Stimulated activated CD4-positive, alpha-beta T cell treated with anti-CD3 and anti-CD28 coated beads, Interleukin-1b, Interleukin-23, amount 100 ng/mL, for 48 hours (primary cell): Measurements from ENCODE around the gene NAA38.
A peak's percentile ranks its signal among the peaks of the same experiment; 100 is the strongest.

Experiments
- DNase-seq: peaks from one replicate; pipeline ENCODE4 v3.0.0-alpha.2; 2020

Gene NAA38

GRCh38 chr17:7856811-7857712 lies at the start of gene NAA38:
TSS of gene NAA38 (minus strand) at chr17:7857559. CDS start at chr17:7857463, 96 bp downstream.
- peak; percentile 97 for DNase-seq

GRCh38 chr17:7903154-7904103 lies 46.1 kb upstream of the NAA38 start:
- DNase-seq: no peak

DNA sequence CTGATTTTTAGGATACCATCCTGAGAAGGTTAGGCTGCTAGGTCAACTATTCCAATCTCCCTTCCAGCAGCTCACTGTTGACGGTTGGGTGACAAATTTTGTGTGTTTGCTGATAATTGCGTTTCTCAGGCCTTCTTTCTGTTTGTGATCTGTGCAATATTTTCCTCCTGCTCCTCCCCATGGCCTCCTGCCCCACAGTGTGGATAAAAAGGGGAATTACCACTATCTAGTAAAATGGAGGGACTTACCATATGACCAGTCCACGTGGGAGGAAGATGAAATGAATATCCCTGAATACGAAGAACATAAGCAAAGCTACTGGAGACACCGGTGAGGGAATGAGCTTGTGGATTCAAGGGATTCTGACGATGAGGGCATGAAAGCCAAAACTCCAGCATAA lies 40.4 kb upstream of the NAA38 start:
- no peak for DNase-seq

- DNase-seq: no peak
Observed at GRCh38 chr17:7897090-7897489, 39.7 kb upstream of the NAA38 start.

- DNase-seq: no peak
Observed at GRCh38 chr17:7894866-7895265, 37.5 kb upstream of the NAA38 start.

- no peak for DNase-seq
Observed at GRCh38 chr17:7894226-7894625, 36.9 kb upstream of the NAA38 start.

GRCh38 chr17:7893187-7893880 lies 36.0 kb upstream of the NAA38 start:
- DNase-seq: no peak

DNA sequence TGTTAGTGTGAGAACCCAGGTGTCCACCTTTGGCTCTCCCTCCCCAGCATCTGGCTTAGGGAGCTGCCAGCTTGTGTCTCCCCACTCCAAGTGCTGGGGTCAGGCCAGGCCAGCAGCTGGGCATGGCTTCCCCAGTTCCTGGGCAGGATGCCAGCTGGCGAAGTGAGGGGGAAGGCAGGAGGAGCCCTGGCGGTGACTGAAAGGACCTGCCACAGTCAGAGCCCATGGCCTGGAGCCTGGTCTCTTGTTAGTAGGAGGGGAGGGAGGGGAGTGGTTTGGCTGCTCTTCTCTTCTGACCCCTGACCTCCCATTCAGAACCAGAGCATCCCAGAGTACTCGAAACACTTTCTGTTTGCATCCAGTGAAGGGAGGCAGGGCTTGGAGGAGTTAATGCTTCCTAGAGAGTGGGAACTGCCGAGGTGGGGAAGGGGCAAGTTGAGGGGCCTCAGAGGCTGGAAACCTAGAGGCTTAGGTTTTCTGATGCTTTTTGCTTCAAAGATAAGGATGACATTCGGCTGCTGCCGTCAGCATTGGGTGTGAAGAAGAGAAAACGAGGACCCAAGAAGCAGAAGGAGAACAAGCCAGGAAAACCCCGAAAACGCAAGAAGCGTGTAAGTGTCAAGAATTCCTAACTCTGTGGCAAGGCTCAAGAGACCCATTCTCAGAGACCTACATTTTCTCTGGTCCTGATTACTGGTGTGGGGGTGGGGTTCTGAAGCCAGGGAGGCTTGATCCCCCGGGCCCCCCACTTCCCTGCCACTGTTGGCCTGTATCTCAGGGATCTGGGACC lies 32.0 kb upstream of the NAA38 start:
- peak; percentile 58 for DNase-seq

DNA sequence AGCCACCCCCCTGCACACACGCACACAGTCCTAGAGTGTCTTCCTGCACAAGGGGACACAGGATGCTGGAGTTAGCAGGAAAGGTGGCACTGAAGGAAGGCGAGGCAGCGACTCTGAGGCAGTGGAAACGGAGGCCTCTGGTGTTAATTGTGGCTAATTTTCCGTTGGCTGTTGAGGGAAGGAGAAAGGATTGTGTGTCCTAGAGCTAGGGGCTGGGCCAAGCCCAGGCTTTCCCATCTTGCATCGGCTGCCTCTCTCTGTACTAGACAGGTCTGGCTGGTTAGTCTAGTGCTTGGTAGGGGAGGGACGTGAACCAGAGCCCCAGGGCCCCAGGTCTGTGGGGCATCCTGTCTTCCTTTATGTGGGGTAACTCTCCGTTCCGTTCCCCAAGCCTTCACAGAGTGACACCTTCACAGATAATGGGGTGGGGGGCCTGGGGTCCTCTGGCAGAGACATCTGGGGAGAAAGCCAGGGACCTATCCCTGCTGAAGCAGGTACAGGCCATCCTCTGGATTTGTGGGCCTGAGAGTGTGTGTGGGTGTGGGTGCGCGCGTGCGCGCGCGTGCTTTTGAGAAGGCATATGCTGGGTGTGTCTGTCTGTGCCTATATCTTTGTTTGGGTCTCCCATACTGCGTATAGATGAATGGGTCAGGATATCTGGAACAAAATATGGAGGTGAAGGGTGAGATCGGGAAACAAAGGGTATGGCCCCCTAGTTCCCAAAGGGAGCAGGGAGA lies 31.0 kb upstream of the NAA38 start, which contains the start of gene CHD3:
TSS of gene CHD3 (plus strand) at position 606 of the 737 bp plus-strand sequence. CDS start 212 bp downstream, outside the sequence.
- peak; percentile 59 for DNase-seq

- DNase-seq: peak; percentile 91
Observed at GRCh38 chr17:7887482-7888183, 30.3 kb upstream of the NAA38 start.

DNA sequence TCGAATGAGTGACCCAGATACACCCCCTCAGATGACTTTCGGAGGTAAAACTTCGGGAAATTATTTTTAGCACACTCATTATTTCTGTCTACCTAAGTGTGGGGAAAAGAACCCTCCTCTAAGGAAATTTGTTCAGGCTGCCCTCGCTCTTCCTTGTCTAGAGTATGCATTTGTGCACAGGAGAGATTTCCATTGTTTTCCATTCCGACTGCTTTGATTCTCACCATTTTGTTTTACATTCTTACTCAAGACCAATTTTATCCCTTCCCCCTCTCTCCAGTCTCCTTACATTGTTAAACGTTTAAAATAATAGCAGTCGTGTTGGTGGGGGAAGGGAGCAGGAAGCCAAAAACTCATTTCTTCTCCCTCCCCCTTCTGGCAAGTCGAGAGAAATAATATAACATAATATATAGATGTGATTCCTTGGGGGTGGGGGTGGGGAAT lies 29.7 kb upstream of the NAA38 start:
- DNase-seq: no peak

DNA sequence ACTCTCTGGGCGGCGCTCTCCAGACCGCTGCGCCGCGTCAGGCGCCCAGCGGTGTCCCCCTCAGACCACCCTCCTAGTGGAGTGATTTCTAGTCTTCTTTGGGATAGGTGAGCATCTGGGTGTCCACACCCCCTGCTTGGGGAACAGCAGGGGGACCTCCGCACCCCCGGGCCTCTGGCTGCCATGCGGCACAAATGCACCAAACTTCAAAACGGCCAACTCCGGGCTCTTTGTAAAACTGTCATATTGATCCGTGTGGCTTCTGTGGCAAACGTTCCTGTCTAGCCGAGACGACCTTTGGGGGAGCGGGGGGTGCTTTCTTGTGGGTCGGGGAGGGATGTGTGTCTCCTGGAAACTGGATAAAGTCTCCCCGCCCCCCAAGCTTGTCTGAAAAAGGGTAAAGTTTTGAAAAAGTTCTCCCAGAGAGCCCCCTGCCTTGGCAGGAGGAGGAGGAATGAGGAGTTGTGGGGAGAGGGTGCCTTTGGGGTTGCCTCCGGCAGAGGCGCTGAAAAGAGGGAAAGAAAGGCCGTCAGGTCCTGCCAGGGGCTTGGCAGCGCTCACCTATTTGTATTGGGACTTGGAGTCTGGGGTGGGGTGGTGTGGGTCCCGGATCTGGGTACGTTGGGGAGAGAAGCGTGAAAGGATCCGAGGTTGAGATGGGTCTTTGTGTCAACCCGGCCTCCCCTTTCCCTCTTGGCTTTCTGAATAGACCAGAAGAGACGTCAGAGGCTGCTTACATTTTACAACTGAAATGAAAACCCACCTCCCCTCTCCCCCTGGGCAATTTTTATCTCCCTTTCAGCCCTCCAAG lies 29.1 kb upstream of the NAA38 start:
- peak; percentile 50 for DNase-seq

- peak; percentile 42 for DNase-seq
Observed at GRCh38 chr17:7885367-7886226, 28.2 kb upstream of the NAA38 start.

- peak; percentile 14 for DNase-seq
Observed at GRCh38 chr17:7884581-7885366, 27.4 kb upstream of the NAA38 start.

- peak; percentile 42 for DNase-seq
Observed at GRCh38 chr17:7883781-7884386, 26.5 kb upstream of the NAA38 start.

GRCh38 chr17:7882629-7883028 lies 25.3 kb upstream of the NAA38 start:
- DNase-seq: no peak

DNA sequence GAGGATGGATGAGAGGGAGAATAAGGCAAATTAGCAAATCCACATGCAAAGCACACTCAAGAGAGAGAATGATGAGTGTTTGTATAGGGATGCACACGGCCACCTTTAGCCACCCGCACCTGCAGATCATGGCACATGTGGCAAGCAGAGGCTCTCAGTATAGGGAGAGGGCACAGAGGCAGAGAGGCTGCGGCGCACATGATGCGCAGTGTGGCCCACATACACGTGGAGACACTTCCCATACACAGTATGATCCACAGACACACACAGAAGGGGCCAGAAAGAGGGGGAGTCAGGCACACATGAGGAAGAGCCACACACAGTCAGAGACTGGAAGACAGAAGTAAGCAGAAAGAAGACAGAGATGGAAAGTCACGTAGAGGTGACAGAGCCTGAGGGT lies 24.7 kb upstream of the NAA38 start:
- DNase-seq: no peak
